ENCODE measurements around the gene MRC2.

MRC2 gene

DNA sequence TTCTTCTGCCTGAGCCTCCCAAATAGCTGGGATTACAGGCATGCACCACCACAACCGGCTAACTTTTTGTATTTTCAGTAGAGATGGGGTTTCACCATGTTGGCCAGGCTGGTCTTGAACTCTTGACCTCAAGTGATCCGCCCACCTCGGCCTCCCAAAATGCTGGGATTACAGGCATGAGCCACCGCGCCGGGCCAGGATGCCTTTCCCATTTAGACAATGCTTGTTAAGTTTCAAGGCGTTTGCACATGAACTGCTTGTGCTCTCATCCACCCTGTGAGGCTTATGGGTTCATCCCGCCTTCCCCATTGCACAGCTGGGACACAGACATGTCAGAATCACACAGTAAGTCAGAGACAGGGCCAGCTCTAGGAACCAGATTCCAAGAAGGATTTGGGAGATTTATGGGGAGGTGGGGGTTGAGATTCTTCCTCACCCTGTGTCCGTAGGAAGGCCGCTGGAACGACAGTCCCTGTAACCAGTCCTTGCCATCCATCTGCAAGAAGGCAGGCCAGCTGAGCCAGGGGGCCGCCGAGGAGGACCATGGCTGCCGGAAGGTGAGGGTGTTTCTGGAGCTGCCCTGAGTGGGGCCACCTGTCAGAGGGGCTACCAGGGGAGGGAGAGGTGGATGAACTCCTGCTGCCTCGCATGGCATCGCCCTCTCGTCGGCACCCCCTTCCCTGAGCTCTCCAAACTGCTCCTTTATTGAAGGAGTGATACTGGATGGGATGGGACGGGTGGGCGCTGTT lies 46.3 kb downstream of the MRC2 start:
- TF ChIP-seq SPI1 (IDR thresholded peaks at IDR 0.05; ENCODE audit: borderline replicate concordance, low read depth) = no peak
- TF ChIP-seq, protein P1, sequence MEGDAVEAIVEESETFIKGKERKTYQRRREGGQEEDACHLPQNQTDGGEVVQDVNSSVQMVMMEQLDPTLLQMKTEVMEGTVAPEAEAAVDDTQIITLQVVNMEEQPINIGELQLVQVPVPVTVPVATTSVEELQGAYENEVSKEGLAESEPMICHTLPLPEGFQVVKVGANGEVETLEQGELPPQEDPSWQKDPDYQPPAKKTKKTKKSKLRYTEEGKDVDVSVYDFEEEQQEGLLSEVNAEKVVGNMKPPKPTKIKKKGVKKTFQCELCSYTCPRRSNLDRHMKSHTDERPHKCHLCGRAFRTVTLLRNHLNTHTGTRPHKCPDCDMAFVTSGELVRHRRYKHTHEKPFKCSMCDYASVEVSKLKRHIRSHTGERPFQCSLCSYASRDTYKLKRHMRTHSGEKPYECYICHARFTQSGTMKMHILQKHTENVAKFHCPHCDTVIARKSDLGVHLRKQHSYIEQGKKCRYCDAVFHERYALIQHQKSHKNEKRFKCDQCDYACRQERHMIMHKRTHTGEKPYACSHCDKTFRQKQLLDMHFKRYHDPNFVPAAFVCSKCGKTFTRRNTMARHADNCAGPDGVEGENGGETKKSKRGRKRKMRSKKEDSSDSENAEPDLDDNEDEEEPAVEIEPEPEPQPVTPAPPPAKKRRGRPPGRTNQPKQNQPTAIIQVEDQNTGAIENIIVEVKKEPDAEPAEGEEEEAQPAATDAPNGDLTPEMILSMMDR (IDR thresholded peaks at IDR 0.05; ENCODE audit: insufficient read depth, low read length) = no peak
- TF ChIP-seq POLR2AphosphoS5 (IDR thresholded peaks at IDR 0.05; ENCODE audit: low read depth) = no peak
- TF ChIP-seq GABPA (IDR thresholded peaks at IDR 0.05; ENCODE audit: low read depth) = no peak
- TF ChIP-seq, protein P2, sequence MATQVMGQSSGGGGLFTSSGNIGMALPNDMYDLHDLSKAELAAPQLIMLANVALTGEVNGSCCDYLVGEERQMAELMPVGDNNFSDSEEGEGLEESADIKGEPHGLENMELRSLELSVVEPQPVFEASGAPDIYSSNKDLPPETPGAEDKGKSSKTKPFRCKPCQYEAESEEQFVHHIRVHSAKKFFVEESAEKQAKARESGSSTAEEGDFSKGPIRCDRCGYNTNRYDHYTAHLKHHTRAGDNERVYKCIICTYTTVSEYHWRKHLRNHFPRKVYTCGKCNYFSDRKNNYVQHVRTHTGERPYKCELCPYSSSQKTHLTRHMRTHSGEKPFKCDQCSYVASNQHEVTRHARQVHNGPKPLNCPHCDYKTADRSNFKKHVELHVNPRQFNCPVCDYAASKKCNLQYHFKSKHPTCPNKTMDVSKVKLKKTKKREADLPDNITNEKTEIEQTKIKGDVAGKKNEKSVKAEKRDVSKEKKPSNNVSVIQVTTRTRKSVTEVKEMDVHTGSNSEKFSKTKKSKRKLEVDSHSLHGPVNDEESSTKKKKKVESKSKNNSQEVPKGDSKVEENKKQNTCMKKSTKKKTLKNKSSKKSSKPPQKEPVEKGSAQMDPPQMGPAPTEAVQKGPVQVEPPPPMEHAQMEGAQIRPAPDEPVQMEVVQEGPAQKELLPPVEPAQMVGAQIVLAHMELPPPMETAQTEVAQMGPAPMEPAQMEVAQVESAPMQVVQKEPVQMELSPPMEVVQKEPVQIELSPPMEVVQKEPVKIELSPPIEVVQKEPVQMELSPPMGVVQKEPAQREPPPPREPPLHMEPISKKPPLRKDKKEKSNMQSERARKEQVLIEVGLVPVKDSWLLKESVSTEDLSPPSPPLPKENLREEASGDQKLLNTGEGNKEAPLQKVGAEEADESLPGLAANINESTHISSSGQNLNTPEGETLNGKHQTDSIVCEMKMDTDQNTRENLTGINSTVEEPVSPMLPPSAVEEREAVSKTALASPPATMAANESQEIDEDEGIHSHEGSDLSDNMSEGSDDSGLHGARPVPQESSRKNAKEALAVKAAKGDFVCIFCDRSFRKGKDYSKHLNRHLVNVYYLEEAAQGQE (IDR thresholded peaks at IDR 0.05; ENCODE audit: insufficient replicate concordance, low read depth) = no peak
- DNase-seq (ENCODE audit: low read depth in 1 of 2, low spot score in 1 of 2) = no peak
- H3K4me3 ChIP-seq (replicated peaks; ENCODE audit: insufficient read depth, low read length) = no peak overlapping the region
- H3K27ac ChIP-seq (replicated peaks) = no peak overlapping the region
- no peaks in the 10 kb centered on the region for H3K27me3 ChIP-seq (ENCODE audit: insufficient read depth, poor library complexity, severe bottlenecking)

DNA sequence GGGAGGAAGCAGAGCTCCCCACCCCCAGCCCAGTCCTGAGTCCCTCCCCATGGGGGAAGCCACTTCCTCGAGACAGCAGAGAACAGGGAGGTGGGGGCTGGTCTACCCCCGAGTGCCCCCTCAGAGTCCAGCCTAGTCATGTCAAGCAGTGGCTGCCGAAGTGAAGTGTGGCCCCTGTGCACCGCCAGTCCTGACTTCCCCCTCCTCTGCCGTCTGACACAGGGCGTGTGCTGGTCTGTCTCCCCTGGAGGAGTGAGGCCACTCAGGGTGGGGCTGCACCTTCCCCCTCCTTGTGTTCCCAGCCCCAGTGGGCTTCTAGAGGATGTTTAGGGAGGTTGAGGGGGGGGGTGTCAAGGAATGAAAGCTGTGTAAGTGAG lies 46.9 kb downstream of the MRC2 start:
- H3K4me3 ChIP-seq (replicated peaks; ENCODE audit: insufficient read depth, low read length) = no peak overlapping the region
- H3K27me3 ChIP-seq (ENCODE audit: insufficient read depth, poor library complexity, severe bottlenecking) = no peaks in the 10 kb centered on the region
- TF ChIP-seq, protein P2 (IDR thresholded peaks at IDR 0.05; ENCODE audit: insufficient replicate concordance, low read depth) = no peak
- TF ChIP-seq, protein P1 (IDR thresholded peaks at IDR 0.05; ENCODE audit: insufficient read depth, low read length) = no peak
- no peak for TF ChIP-seq SPI1 (IDR thresholded peaks at IDR 0.05; ENCODE audit: borderline replicate concordance, low read depth)
- no peak for TF ChIP-seq POLR2AphosphoS5 (IDR thresholded peaks at IDR 0.05; ENCODE audit: low read depth)
- no peak for TF ChIP-seq GABPA (IDR thresholded peaks at IDR 0.05; ENCODE audit: low read depth)
- DNase-seq (ENCODE audit: low read depth in 1 of 2, low spot score in 1 of 2) = no peak
- no peak overlapping the region for H3K27ac ChIP-seq (replicated peaks)

DNA sequence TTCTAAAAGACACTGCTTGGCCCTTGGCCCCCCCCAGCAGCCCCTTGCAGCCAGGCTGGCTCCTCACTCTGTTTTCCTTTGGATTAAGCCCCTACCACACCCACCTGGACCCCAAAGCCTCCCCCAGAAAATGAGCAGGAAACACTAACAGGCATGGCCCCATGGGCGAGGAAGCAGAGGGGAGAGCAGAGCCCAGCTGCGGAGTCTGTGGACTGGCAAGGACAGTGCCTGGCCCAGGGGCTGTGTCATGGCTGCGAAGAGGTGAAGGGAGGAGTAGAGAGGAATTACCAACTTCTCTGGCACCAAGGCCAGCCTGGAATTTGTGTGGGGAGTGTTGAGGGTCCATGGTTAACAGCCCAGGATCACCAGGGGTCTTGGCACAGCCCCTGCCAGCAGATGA lies 47.4 kb downstream of the MRC2 start:
- Histone ChIP-seq H3K27me3 (ENCODE audit: insufficient read depth, poor library complexity, severe bottlenecking) (no peaks in the 10 kb centered on the region), H3K27ac (replicated peaks) (no peak overlapping the region), H3K4me3 (replicated peaks; ENCODE audit: insufficient read depth, low read length) (no peak overlapping the region)
- TF ChIP-seq, protein P2 (IDR thresholded peaks at IDR 0.05; ENCODE audit: insufficient replicate concordance, low read depth) = no peak
- TF ChIP-seq POLR2AphosphoS5 (IDR thresholded peaks at IDR 0.05; ENCODE audit: low read depth) (no peak), GABPA (IDR thresholded peaks at IDR 0.05; ENCODE audit: low read depth) (no peak), SPI1 (IDR thresholded peaks at IDR 0.05; ENCODE audit: borderline replicate concordance, low read depth) (no peak)
- TF ChIP-seq, protein P1 (IDR thresholded peaks at IDR 0.05; ENCODE audit: insufficient read depth, low read length) = no peak
- DNase-seq (ENCODE audit: low read depth in 1 of 2, low spot score in 1 of 2) = no peak

Measured in HL-60 (cell line).